Measurements from ENCODE around the gene MAP2K5.

The MAP2K5 gene

GRCh38 chr15:67564021-67564967 lies 21.8 kb downstream of the MAP2K5 start:
- ATAC-seq = no peak
- no peak for TF ChIP-seq GLIS3 (CRISPR knock-in tag; IDR thresholded peaks at IDR 0.05)
- TF ChIP-seq ZNF565 (CRISPR knock-in tag; conservative IDR thresholded peaks at IDR 0.05; ENCODE audit: low read depth) = no peak
- TF ChIP-seq TOX (CRISPR knock-in tag; IDR thresholded peaks at IDR 0.05; ENCODE audit: borderline replicate concordance) = no peak
- no peak for TF ChIP-seq ZFP30 (CRISPR knock-in tag; IDR thresholded peaks at IDR 0.05)
- no peak for TF ChIP-seq POU6F1 (CRISPR knock-in tag; IDR thresholded peaks at IDR 0.05; ENCODE audit: borderline replicate concordance, low read depth)
- no peak for TF ChIP-seq TSHZ2 (CRISPR knock-in tag; IDR thresholded peaks at IDR 0.05)
- TF ChIP-seq CSDC2 (CRISPR knock-in tag; IDR thresholded peaks at IDR 0.05) = no peak
- no peak for TF ChIP-seq RARB (CRISPR knock-in tag; IDR thresholded peaks at IDR 0.05)
- no peak for TF ChIP-seq PPARA (CRISPR knock-in tag; IDR thresholded peaks at IDR 0.05; ENCODE audit: borderline replicate concordance)
- no peak for TF ChIP-seq CSRNP3 (CRISPR knock-in tag; IDR thresholded peaks at IDR 0.05)
- no peak for TF ChIP-seq ZNF8 (CRISPR knock-in tag; IDR thresholded peaks at IDR 0.05)

DNA sequence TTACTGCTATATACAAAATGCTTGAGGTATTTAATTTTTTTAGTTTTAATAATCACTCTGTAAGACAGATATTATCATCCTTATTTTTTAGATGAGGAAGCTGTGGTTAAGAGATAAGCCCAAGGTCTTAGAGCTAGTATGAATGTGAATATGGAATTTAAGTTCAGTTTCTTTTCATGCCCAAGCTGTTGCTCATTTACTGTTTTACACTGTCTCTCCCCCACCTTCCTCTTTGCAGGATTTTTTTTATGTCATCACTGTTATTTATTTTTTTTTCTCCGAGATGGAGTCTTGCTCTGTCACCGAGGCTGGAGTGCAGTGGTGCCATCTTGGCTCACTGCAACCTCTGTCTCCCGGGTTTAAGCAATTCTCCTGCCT lies 22.5 kb downstream of the MAP2K5 start:
- TF ChIP-seq SNAI2 (CRISPR knock-in tag; IDR thresholded peaks at IDR 0.05) (no peak), PPARA (CRISPR knock-in tag; IDR thresholded peaks at IDR 0.05; ENCODE audit: borderline replicate concordance) (no peak), TCF4 (CRISPR knock-in tag; IDR thresholded peaks at IDR 0.05; ENCODE audit: borderline replicate concordance) (no peak), TOX (CRISPR knock-in tag; IDR thresholded peaks at IDR 0.05; ENCODE audit: borderline replicate concordance) (no peak), GLIS3 (CRISPR knock-in tag; IDR thresholded peaks at IDR 0.05) (no peak), BACH2 (CRISPR knock-in tag; IDR thresholded peaks at IDR 0.05; ENCODE audit: borderline replicate concordance) (no peak), CSRNP3 (CRISPR knock-in tag; IDR thresholded peaks at IDR 0.05) (no peak), ARNTL (CRISPR knock-in tag; IDR thresholded peaks at IDR 0.05; ENCODE audit: borderline replicate concordance, low read depth) (no peak), ESRRG (CRISPR knock-in tag; IDR thresholded peaks at IDR 0.05) (no peak), ZNF70 (CRISPR knock-in tag; IDR thresholded peaks at IDR 0.05) (no peak), ZFP30 (CRISPR knock-in tag; IDR thresholded peaks at IDR 0.05) (no peak), ZC3H10 (CRISPR knock-in tag; IDR thresholded peaks at IDR 0.05) (no peak), CSDC2 (CRISPR knock-in tag; IDR thresholded peaks at IDR 0.05) (no peak), TSHZ2 (CRISPR knock-in tag; IDR thresholded peaks at IDR 0.05) (no peak)
- TF ChIP-seq, protein P1, sequence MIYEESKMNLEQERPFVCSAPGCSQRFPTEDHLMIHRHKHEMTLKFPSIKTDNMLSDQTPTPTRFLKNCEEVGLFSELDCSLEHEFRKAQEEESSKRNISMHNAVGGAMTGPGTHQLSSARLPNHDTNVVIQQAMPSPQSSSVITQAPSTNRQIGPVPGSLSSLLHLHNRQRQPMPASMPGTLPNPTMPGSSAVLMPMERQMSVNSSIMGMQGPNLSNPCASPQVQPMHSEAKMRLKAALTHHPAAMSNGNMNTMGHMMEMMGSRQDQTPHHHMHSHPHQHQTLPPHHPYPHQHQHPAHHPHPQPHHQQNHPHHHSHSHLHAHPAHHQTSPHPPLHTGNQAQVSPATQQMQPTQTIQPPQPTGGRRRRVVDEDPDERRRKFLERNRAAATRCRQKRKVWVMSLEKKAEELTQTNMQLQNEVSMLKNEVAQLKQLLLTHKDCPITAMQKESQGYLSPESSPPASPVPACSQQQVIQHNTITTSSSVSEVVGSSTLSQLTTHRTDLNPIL (CRISPR knock-in tag; IDR thresholded peaks at IDR 0.05; ENCODE audit: low read depth) = no peak
- TF ChIP-seq, protein P2, sequence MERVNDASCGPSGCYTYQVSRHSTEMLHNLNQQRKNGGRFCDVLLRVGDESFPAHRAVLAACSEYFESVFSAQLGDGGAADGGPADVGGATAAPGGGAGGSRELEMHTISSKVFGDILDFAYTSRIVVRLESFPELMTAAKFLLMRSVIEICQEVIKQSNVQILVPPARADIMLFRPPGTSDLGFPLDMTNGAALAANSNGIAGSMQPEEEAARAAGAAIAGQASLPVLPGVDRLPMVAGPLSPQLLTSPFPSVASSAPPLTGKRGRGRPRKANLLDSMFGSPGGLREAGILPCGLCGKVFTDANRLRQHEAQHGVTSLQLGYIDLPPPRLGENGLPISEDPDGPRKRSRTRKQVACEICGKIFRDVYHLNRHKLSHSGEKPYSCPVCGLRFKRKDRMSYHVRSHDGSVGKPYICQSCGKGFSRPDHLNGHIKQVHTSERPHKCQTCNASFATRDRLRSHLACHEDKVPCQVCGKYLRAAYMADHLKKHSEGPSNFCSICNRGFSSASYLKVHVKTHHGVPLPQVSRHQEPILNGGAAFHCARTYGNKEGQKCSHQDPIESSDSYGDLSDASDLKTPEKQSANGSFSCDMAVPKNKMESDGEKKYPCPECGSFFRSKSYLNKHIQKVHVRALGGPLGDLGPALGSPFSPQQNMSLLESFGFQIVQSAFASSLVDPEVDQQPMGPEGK (CRISPR knock-in tag; IDR thresholded peaks at IDR 0.05; ENCODE audit: borderline replicate concordance) = no peak
- no peak for ATAC-seq
